B cell (primary cell): ENCODE data around the gene RNF157. TPM values are rescaled to one million over a fixed set of nuclear protein-coding genes. Genes with fewer than 3 reads are reported as not detected.

ENCODE experiments used
- ATAC-seq: fragments of 200-7000 bp; cut with Tn5 transposase; one replicate; pipeline ENCODE4 v1.10.0; 2021; ENCODE audit warnings: low read depth, mild to moderate bottlenecking, moderate number of reproducible peaks, moderate library complexity
- CTCF ChIA-PET: fragments of 350-600 bp; sonication (Branson Sonifier 250); formaldehyde crosslinking; loops from one replicate; lab custom pipeline; 2021; ENCODE audit warnings: antibody characterized with exemption, inconsistent platforms; lab: Charles Lee
- POLR2A ChIA-PET: fragments of 350-600 bp; sonication (Branson Sonifier 250); formaldehyde crosslinking; loops from one replicate; lab custom pipeline; 2021; ENCODE audit warnings: antibody characterized with exemption; lab: Charles Lee
- DNase-seq: peaks from one replicate; pipeline ENCODE4 v3.0.0; 2013
- H2AFZ ChIP-seq: 2 replicates; pipeline ENCODE4 v1.6.1; 2012; ENCODE audit warnings: mild to moderate bottlenecking, low read depth, low read length; ENCODE audit not compliant: insufficient read depth, poor library complexity, severe bottlenecking
- H3K27ac ChIP-seq, 2 donors: 1 replicate in 1 of 2; 2 replicates in 1 of 2; pipeline ENCODE4 v1.5.1; 2012 to 2013; ENCODE audit warnings: low read length in 2 of 2, mild to moderate bottlenecking in 2 of 2, moderate library complexity in 1 of 2
- H3K27me3 ChIP-seq, 4 experiments: fragments of 200-600 bp in 1 of 4; sonication (generic) in 1 of 4; replicated peaks in 1 of 4; 1 replicate in 2 of 4; 2 replicates in 2 of 4; pipeline versions ENCODE4 v1.6.1 to v1.7.0; 2013 to 2016; ENCODE audit warnings: low read length in 3 of 4, mild to moderate bottlenecking in 2 of 4, mixed read lengths in 1 of 4, moderate library complexity in 1 of 4; ENCODE audit not compliant: insufficient read depth in 4 of 4, control insufficient read depth in 3 of 4; ENCODE audit errors: control extremely low read depth in 1 of 4
- H3K36me3 ChIP-seq, 2 experiments: replicated peaks in 1 of 2; 1 replicate in 1 of 2; 2 replicates in 1 of 2; pipeline versions ENCODE4 v1.6.1 to v1.7.1; 2013; ENCODE audit warnings: low read length in 1 of 2; ENCODE audit not compliant: insufficient read depth in 2 of 2, control insufficient read depth in 1 of 2; ENCODE audit errors: control extremely low read depth in 1 of 2, extremely low read depth in 1 of 2
- H3K4me1 ChIP-seq, 2 donors: fragments of 200-600 bp in 1 of 2; sonication (generic) in 1 of 2; 1 replicate in 1 of 2; 2 replicates in 1 of 2; pipeline versions ENCODE4 v1.5.1 to v1.6.1; 2013 to 2017; ENCODE audit warnings: low read length in 2 of 2; ENCODE audit not compliant: control insufficient read depth in 2 of 2, insufficient read depth in 2 of 2
- H3K4me2 ChIP-seq: replicated peaks from 2 replicates; pipeline ENCODE3; 2012; ENCODE audit warnings: mild to moderate bottlenecking, low read depth, low read length; ENCODE audit not compliant: poor library complexity, severe bottlenecking
- H3K4me3 ChIP-seq, 5 experiments: fragments of 200-600 bp in 1 of 5; sonication (generic) in 1 of 5; 1 replicate in 3 of 5; 2 replicates in 2 of 5; pipeline versions ENCODE4 v1.5.1 to v1.7.0; 2011 to 2016; ENCODE audit warnings: low read length in 4 of 5, mild to moderate bottlenecking in 4 of 5, low read depth in 2 of 5, control low read depth in 1 of 5, moderate library complexity in 1 of 5; ENCODE audit not compliant: insufficient read depth in 1 of 5; ENCODE audit errors: control extremely low read depth in 1 of 5, extremely low read depth in 1 of 5
- H3K79me2 ChIP-seq: fragments of 200-600 bp; sonication (generic); one replicate; pipeline ENCODE4 v1.6.0; 2016; ENCODE audit warnings: low read length; ENCODE audit not compliant: control insufficient read depth, insufficient read depth
- H3K9ac ChIP-seq: fragments of 200-600 bp; sonication (generic); 2 replicates; pipeline ENCODE4 v1.6.1; 2017; ENCODE audit warnings: mild to moderate bottlenecking, low read length, moderate library complexity
- H3K9me3 ChIP-seq, 3 donors: one replicate each; pipeline versions ENCODE4 v1.6.1 to v1.7.1; 2013; ENCODE audit warnings: low read length in 2 of 3; ENCODE audit not compliant: control insufficient read depth in 2 of 3, insufficient read depth in 1 of 3; ENCODE audit errors: control extremely low read depth in 1 of 3
- H4K20me1 ChIP-seq: 2 replicates; pipeline ENCODE4 v1.6.0; 2012; ENCODE audit warnings: mild to moderate bottlenecking, low read length; ENCODE audit not compliant: insufficient read depth, control insufficient read depth, poor library complexity, severe bottlenecking
- H3K27ac Mint-ChIP-seq: one replicate; pipeline ENCODE4 v1.8.0; 2021; ENCODE audit warnings: mixed read lengths
- H3K27me3 Mint-ChIP-seq: one replicate; pipeline ENCODE4 v1.8.0; 2021; ENCODE audit warnings: mixed read lengths
- H3K4me1 Mint-ChIP-seq: one replicate; pipeline ENCODE4 v1.8.0; 2021; ENCODE audit warnings: mixed read lengths
- H3K4me3 Mint-ChIP-seq: one replicate; pipeline ENCODE4 v1.8.0; 2021; ENCODE audit warnings: mixed read lengths
- H3K9me3 Mint-ChIP-seq: one replicate; pipeline ENCODE4 v1.8.0; 2022; ENCODE audit warnings: mixed read lengths; ENCODE audit not compliant: insufficient read depth
- CTCF ChIP-seq: fragments of 200-600 bp; IDR thresholded peaks from one replicate; pipeline ENCODE4 v1.8.0; 2022; ENCODE audit warnings: antibody characterized with exemption, mild to moderate bottlenecking
- EZH2 ChIP-seq: IDR thresholded peaks from 2 replicates; pipeline ENCODE4 v1.6.1; 2012; ENCODE audit warnings: borderline replicate concordance, low read depth, mild to moderate bottlenecking, moderate library complexity, low read length; ENCODE audit not compliant: insufficient read depth, poor library complexity, severe bottlenecking
- WGBS: methylation state at CpG from one replicate; pipeline ENCODE4 v1.1.5; 2013; ENCODE audit warnings: missing lambda C conversion rate; ENCODE audit not compliant: insufficient coverage; 5-methylcytosine and 5-hydroxymethylcytosine counted together
- intact Hi-C: fragments of 100-400 bp; cut with micrococcal nuclease; formaldehyde crosslinking; loops from one replicate; pipeline ENCODE4 v1.10.0; 2022
- polyA plus RNA-seq: library from polyadenylated mRNA; depleted of rRNA; stranded (reverse); fragments of >200 nt; gene quantifications from 2 replicates; pipeline ENCODE4 v1.2.3, GENCODE V29; 2012
- total RNA-seq, 2 donors: library from RNA; stranded (reverse); fragments of 120-200 nt in 1 of 2; gene quantifications; 1 replicate in 1 of 2; 2 replicates in 1 of 2; pipeline versions ENCODE4 v1.2.3 to v1.2.4, GENCODE V29; 2013 to 2022

The RNF157 gene
- total and polyA plus RNA-seq, 2 donors (not counting 1 experiment from before 2014, with no cell fraction given) = 0.54 to 1.2 TPM

- H3K4me1 Mint-ChIP-seq = peaks cover 8% of the 10 kb centered on the region
- intact Hi-C loops = no loop called here
- no peak overlapping the region for H3K27ac ChIP-seq
- H3K27me3 ChIP-seq = no peaks in the 10 kb centered on the region
- CTCF ChIA-PET = interaction anchor here (0.8 to 16.7 kb wide), 5 partner anchors 7 to 159 kb away, joined by 3 to 435 read pairs (median 5); partner anchors contain the start of gene FOXJ1
- POLR2A ChIA-PET = no interaction called here
- H3K9me3 ChIP-seq = no peaks in the 10 kb centered on the region
- no peaks in the 10 kb centered on the region for H3K27me3 Mint-ChIP-seq
- H2AFZ ChIP-seq = no peak overlapping the region
- no peaks in the 10 kb centered on the region for H3K9me3 Mint-ChIP-seq
- no peak overlapping the region for H3K9ac ChIP-seq
- H3K36me3 ChIP-seq = no peaks in the 10 kb centered on the region
- H3K79me2 ChIP-seq = no peaks in the 10 kb centered on the region
- 95% methylated on average over 23 of the region's 23 CpGs for WGBS
- H4K20me1 ChIP-seq = no peaks in the 10 kb centered on the region
- H3K27ac Mint-ChIP-seq = no peak overlapping the region
- TF ChIP-seq EZH2 (no peak), CTCF (no peak)
- no peak overlapping the region for H3K4me3 ChIP-seq
- H3K4me1 ChIP-seq = peaks cover 0 to 4% of the 10 kb centered on the region in 2 donors
- H3K4me3 Mint-ChIP-seq = no peak overlapping the region
- no peak overlapping the region for H3K4me2 ChIP-seq
- ATAC-seq (no peak), DNase-seq (no peak)
Measured at GRCh38 chr17:76281573-76282371, 41.5 kb upstream of the RNF157 start.

DNA sequence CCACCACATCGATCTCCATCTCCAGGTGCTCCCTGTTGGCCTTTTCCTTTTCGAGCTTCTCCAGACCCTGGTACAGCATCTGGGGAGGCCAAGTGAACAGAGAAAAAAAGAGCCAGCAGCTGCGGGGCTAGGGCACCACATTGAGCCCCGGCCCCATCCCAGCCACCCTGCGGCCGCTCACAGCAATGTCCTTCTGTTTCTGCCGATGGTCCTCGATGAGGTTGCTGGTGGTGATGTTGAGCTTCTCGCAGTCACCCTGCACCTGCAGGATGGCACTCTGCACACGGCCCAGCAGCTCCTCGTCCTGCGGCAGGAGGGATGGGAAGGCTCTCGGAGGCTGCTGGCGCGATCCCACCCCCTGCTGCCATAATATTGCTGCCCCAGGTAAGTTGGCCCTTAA is 40.4 kb upstream of the RNF157 start:
- WGBS = 92% methylated on average over 15 of the region's 15 CpGs

More for the DNA sequence above, 40.4 kb upstream of the RNF157 start:
- H4K20me1 ChIP-seq = no peaks in the 10 kb centered on the region
- no peaks in the 10 kb centered on the region for H3K27me3 ChIP-seq
- ATAC-seq (no peak), DNase-seq (no peak)
- CTCF ChIA-PET = interaction anchor here (0.8 to 16.7 kb wide), 18 partner anchors 10 to 319 kb away, joined by 3 to 435 read pairs (median 6); partner anchors contain the start of genes EXOC7, FOXJ1 and UBALD2
- peaks cover 18% of the 10 kb centered on the region for H3K4me1 Mint-ChIP-seq
- no peaks in the 10 kb centered on the region for H3K27me3 Mint-ChIP-seq
- no peaks in the 10 kb centered on the region for H3K79me2 ChIP-seq
- POLR2A ChIA-PET = interaction anchor here (0.6 to 1.2 kb wide), 3 partner anchors 14 to 76 kb away, joined by 3 to 7 read pairs (median 4); no protein-coding TSS in a partner anchor
- H2AFZ ChIP-seq = no peak overlapping the region
- intact Hi-C loops = no loop called here
- no peak overlapping the region for H3K27ac ChIP-seq
- H3K27ac Mint-ChIP-seq = no peak overlapping the region
- no peak overlapping the region for H3K4me3 Mint-ChIP-seq
- H3K9me3 ChIP-seq = no peaks in the 10 kb centered on the region
- H3K9ac ChIP-seq = no peak overlapping the region
- no peak overlapping the region for H3K4me3 ChIP-seq
- H3K9me3 Mint-ChIP-seq = no peaks in the 10 kb centered on the region
- TF ChIP-seq CTCF = no peak
- no peak for TF ChIP-seq EZH2
- no peak overlapping the region for H3K4me2 ChIP-seq
- H3K36me3 ChIP-seq = no peaks in the 10 kb centered on the region
- H3K4me1 ChIP-seq = peaks cover 9 to 15% of the 10 kb centered on the region in 2 donors
